Measurements from ENCODE around the gene NFE2L1.

GRCh38 chr17:48101012-48101720, 53.0 kb downstream of the NFE2L1 start, which contains the start of gene CBX1:
- no peak for TF ChIP-seq GATA2 (IDR thresholded peaks at IDR 0.05; ENCODE audit: low read depth, low read length)
- TF ChIP-seq GATA3 (IDR thresholded peaks at IDR 0.05; ENCODE audit: low read depth, low read length), result no peak
